Mucosa of descending colon (tissue), 3 donors: ENCODE results near the gene MYBPHL. TPM values are rescaled to one million over a fixed set of nuclear protein-coding genes. Genes with fewer than 3 reads are reported as not detected.

Source experiments
- ATAC-seq: fragments of 200-7000 bp; cut with Tn5 transposase; one replicate; pipeline ENCODE4 v1.9.1; 2020; ENCODE audit warnings: mild to moderate bottlenecking, moderate library complexity
- DNase-seq, 3 donors: peaks; one replicate each; pipeline ENCODE4 v3.0.0-alpha.2; 2020
- H3K36me3 ChIP-seq: fragments of 200-600 bp; one replicate; pipeline ENCODE4 v1.8.0; 2021; ENCODE audit warnings: low read depth, mild to moderate bottlenecking
- H3K4me1 ChIP-seq: fragments of 200-600 bp; one replicate; pipeline ENCODE4 v1.8.0; 2021; ENCODE audit warnings: low read depth, mild to moderate bottlenecking
- H3K4me3 ChIP-seq: fragments of 200-600 bp; one replicate; pipeline ENCODE4 v1.8.0; 2021; ENCODE audit warnings: mild to moderate bottlenecking
- H3K9me3 ChIP-seq: fragments of 200-600 bp; one replicate; pipeline ENCODE4 v1.8.0; 2021; ENCODE audit warnings: mild to moderate bottlenecking
- intact Hi-C, 2 donors: fragments of 100-400 bp; cut with DNase I in 1 of 2; cut with micrococcal nuclease in 1 of 2; formaldehyde crosslinking; loops; one replicate each; pipeline versions ENCODE4 v1.11.0 to v1.11.1; 2022; cut with DNase I, micrococcal nuclease
- total RNA-seq, 3 donors: library from RNA; stranded (reverse); fragmentation: NEBNext Ultra II Directional in 2 of 3; extraction: Animal tissue kit (Norgen Biotek cat#: 25700) in 2 of 3; gene quantifications; one replicate each; pipeline versions ENCODE4 v1.2.1 to v1.2.4, GENCODE V29; 2021 to 2023
- TF ChIP-seq, protein P1 (sequence below): fragments of 200-600 bp; IDR thresholded peaks from one replicate; pipeline ENCODE4 v1.8.0; 2022; ENCODE audit warnings: antibody characterized with exemption, mild to moderate bottlenecking
- donor health status: DM: no; HTN: no; CAD: no; lungs with moderate emphysema.
- donor health status: DM: no; HTN: no; CAD: no.
- donor health status: DM: no; HTN: yes; CAD: no.

The MYBPHL gene
- total RNA-seq, 3 donors from 2014 or later: not detected

GRCh38 chr1:109277434-109278204 is 29.2 kb downstream of the MYBPHL start:
- DNase-seq (peak; percentile 87 to 96 (median 93)), ATAC-seq (peak; percentile 94)
- peaks cover 18% of the 10 kb centered on the region for H3K4me1 ChIP-seq
- no peaks in the 10 kb centered on the region for H3K9me3 ChIP-seq
- intact Hi-C loops: loop anchor here in 1 of 2 donors (5.0 kb wide), 1 partner anchor 120 kb away; the partner anchor contains the start of gene SORT1
- TF ChIP-seq, protein P1, sequence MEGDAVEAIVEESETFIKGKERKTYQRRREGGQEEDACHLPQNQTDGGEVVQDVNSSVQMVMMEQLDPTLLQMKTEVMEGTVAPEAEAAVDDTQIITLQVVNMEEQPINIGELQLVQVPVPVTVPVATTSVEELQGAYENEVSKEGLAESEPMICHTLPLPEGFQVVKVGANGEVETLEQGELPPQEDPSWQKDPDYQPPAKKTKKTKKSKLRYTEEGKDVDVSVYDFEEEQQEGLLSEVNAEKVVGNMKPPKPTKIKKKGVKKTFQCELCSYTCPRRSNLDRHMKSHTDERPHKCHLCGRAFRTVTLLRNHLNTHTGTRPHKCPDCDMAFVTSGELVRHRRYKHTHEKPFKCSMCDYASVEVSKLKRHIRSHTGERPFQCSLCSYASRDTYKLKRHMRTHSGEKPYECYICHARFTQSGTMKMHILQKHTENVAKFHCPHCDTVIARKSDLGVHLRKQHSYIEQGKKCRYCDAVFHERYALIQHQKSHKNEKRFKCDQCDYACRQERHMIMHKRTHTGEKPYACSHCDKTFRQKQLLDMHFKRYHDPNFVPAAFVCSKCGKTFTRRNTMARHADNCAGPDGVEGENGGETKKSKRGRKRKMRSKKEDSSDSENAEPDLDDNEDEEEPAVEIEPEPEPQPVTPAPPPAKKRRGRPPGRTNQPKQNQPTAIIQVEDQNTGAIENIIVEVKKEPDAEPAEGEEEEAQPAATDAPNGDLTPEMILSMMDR: peak; percentile 91
- no peaks in the 10 kb centered on the region for H3K36me3 ChIP-seq
- no peak overlapping the region for H3K4me3 ChIP-seq

DNA sequence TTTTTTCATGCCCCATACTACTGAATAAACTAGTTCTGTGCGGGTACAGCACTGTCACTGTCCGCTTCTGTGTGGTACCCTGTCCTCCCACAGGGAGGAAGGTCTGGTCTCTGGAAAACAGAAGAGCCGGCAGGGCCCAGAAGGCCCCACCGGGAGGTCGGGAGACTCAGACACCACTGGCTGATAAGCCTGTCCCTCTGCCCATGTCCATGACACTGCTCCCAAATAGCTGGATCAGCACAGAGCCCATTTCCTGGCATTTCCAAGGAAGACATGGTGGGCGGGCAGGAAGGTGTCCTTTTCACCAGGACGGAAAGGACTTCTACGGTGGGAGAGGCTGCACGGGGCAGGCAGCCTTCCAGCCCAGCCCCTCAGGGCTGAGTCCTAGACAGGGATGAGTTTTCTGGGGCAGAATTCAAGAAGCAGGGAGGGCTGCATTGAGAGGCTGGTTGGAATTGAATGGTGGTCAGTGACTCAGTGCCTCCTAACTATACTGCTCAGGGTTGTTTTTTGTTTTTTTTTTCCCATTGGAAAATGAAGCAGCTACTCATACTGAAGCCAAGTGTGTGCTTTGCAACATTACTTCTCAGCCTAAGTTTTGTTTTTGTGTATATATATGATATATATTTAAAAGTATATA is 31.0 kb downstream of the MYBPHL start:
- ATAC-seq (no peak), DNase-seq (peak in 1 of 3 donors; percentile 9)
- TF ChIP-seq, protein P1: no peak
- intact Hi-C loops: loop anchor here in 1 of 2 donors (5.0 kb wide), 1 partner anchor 121 kb away; the partner anchor contains the start of gene SORT1
- H3K4me1 ChIP-seq: peaks cover 14% of the 10 kb centered on the region
- H3K4me3 ChIP-seq: no peak overlapping the region
- no peaks in the 10 kb centered on the region for H3K9me3 ChIP-seq
- H3K36me3 ChIP-seq: no peaks in the 10 kb centered on the region

DNA sequence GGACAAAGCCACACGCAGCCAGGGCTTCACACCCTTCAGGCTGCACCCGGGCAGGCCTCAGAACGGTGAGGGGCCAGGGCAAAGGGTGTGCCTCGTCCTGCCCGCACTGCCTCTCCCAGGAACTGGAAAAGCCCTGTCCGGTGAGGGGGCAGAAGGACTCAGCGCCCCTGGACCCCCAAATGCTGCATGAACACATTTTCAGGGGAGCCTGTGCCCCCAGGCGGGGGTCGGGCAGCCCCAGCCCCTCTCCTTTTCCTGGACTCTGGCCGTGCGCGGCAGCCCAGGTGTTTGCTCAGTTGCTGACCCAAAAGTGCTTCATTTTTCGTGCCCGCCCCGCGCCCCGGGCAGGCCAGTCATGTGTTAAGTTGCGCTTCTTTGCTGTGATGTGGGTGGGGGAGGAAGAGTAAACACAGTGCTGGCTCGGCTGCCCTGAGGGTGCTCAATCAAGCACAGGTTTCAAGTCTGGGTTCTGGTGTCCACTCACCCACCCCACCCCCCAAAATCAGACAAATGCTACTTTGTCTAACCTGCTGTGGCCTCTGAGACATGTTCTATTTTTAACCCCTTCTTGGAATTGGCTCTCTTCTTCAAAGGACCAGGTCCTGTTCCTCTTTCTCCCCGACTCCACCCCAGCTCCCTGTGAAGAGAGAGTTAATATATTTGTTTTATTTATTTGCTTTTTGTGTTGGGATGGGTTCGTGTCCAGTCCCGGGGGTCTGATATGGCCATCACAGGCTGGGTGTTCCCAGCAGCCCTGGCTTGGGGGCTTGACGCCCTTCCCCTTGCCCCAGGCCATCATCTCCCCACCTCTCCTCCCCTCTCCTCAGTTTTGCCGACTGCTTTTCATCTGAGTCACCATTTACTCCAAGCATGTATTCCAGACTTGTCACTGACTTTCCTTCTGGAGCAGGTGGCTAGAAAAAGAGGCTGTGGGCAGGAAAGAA is 32.0 kb downstream of the MYBPHL start:
- peak; percentile 70 for ATAC-seq
- peak; percentile 50 to 65 (median 51) for DNase-seq
- Histone ChIP-seq H3K9me3 (no peaks in the 10 kb centered on the region), H3K36me3 (no peaks in the 10 kb centered on the region), H3K4me3 (no peak overlapping the region), H3K4me1 (peaks cover 14% of the 10 kb centered on the region)
- intact Hi-C loops: loop anchor here in 1 of 2 donors (5.0 kb wide), 1 partner anchor 122 kb away; the partner anchor contains the start of gene SORT1
- TF ChIP-seq, protein P1: no peak

GRCh38 chr1:109273570-109274288 is 33.1 kb downstream of the MYBPHL start:
- no peak for ATAC-seq
- H3K4me1 ChIP-seq: peaks cover 14% of the 10 kb centered on the region
- intact Hi-C loops: no loop called here
- H3K4me3 ChIP-seq: no peak overlapping the region
- no peaks in the 10 kb centered on the region for H3K9me3 ChIP-seq
- peak in 2 of 3 donors; percentile 18 to 46 for DNase-seq
- no peaks in the 10 kb centered on the region for H3K36me3 ChIP-seq
- TF ChIP-seq, protein P1: no peak
